SH-SY5Y (cell line): Measurements from ENCODE around the gene LEO1.

Experiments
- GATA2 ChIP-seq: IDR thresholded peaks from 2 replicates; pipeline ENCODE4 v1.6.1; 2011; ENCODE audit warnings: mild to moderate bottlenecking, low read depth, low read length
- GATA3 ChIP-seq: IDR thresholded peaks from 2 replicates; pipeline ENCODE4 v1.6.1; 2011; ENCODE audit warnings: low read depth, mild to moderate bottlenecking, low read length, moderate library complexity

LEO1 gene

GRCh38 chr15:51926809-51927208 is 44.8 kb downstream of the LEO1 start:
- TF ChIP-seq GATA3 (no peak), GATA2 (no peak)

GRCh38 chr15:51924156-51925068 is 47.2 kb downstream of the LEO1 start:
- TF ChIP-seq GATA3 (no peak), GATA2 (no peak)

DNA sequence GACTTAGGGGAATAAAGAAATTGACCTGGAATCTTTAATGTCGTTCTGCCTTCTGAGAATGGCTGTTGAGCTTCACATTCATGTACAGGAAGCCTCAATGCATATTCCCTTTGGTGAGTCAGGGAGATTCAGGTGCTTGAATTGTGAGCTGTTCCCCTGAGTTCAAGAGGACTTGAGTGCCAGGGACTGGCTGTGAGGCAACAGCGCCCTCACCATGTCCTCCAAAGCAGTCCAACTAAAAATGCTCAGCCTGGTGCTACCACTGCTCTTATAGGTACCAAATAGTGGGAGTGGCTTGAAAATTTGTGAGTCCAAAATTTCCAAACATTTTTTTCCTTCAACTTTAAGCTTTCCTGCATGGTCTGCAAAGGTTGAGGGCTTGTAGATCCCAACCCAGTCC is 54.1 kb downstream of the LEO1 start:
- no peak for TF ChIP-seq GATA3
- no peak for TF ChIP-seq GATA2

DNA sequence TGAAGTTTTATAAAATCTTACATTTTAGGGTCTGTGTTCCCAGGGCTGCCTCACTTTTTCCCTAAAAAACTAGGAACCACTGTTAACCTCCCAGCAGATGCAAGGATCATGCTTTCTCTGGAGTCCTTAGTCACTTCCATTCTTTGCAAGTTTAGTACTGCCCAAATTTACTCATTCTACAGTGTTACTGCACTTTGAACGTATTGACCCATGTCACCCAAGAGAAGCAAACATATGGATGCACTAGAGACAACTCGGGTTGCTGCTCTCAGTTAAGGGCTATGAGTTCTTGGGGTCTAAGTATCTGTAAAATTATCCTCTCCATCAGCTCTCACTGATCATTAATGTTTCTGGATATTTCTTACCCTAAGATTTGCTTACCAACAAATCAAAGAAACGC is 59.0 kb downstream of the LEO1 start:
- TF ChIP-seq GATA3 (no peak), GATA2 (no peak)

GRCh38 chr15:51909584-51909983 is 62.0 kb downstream of the LEO1 start:
- TF ChIP-seq GATA2, result no peak
- no peak for TF ChIP-seq GATA3

- TF ChIP-seq GATA3, result no peak
- no peak for TF ChIP-seq GATA2
Observed at GRCh38 chr15:51908316-51908715, 63.3 kb downstream of the LEO1 start.

GRCh38 chr15:51907136-51907862 is 64.3 kb downstream of the LEO1 start:
- TF ChIP-seq GATA2, result no peak
- TF ChIP-seq GATA3, result no peak

- no peak for TF ChIP-seq GATA3
- no peak for TF ChIP-seq GATA2
Observed at GRCh38 chr15:51904931-51905330, 66.6 kb downstream of the LEO1 start.

DNA sequence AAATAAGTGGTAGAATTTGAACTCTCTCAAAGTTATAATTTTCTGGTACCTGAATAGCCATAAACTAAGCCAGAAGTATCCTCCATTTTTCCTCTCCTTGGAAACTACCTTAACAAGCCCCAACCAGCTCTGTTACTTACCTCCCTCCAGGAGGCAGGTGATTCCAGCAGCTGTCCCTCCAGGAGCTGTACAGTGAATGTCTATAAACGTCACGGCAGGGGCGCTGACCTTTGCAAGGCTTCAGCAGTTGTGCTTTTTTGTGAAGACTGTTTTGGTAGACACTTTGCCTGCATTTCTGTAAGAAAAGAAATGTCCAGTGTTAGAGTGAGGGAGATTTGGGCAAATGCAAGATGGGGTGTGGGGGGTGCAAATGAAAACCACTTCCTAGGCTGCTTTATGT is 67.2 kb downstream of the LEO1 start:
- TF ChIP-seq GATA2 (no peak), GATA3 (no peak)

DNA sequence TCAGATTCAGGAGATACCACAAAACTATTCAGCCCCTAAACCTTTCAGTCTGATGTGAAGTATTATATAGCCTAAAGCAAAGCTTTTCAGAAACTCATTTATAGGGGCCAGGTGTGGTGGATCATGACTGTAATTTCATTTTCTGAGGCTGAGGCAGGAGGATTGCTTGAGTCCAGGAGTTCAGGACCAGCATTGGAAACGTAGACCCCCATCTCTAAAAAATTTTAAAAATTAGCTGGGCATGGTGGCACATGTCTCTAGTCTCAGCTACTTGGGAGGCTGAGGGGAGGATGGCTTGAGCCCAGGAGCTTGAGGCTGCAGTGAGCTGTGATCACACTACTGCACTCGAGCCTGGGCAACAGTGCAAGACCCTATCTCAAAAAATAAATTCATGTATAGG is 82.1 kb downstream of the LEO1 start:
- TF ChIP-seq GATA2 (no peak), GATA3 (no peak)

GRCh38 chr15:51888593-51889195 is 82.9 kb downstream of the LEO1 start:
- TF ChIP-seq GATA3, result no peak
- TF ChIP-seq GATA2, result no peak
